ENCODE data around the gene SAG.

SAG gene

DNA sequence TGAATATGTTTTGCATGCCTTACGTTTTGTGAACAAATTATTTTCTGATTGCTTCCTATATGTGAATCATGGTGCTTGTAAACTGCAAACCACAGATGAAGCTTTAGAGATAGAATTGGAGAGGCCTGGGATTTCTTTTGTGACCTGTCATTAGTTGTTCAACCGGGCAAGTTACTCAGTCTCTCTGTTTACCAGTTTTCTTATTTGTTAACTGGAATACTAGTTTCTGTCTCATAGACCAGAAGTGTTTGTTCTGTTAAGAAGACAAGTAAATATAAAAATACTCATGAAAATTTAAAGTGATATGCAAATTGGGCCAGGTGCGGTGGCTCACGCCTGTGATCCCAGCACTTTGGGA, 74.0 kb downstream of the SAG start:
- Histone ChIP-seq H4K8ac (ENCODE audit: low read depth, low read length) (no peak overlapping the region), H2BK15ac (replicated peaks; ENCODE audit: low read depth) (no peak overlapping the region), H3K9ac (ENCODE audit: low read length) (no peak overlapping the region), H3K4me2 (ENCODE audit: low read length) (no peak overlapping the region), H2AK5ac (ENCODE audit: low read length) (no peak overlapping the region), H4K5ac (ENCODE audit: low read length) (no peak overlapping the region), H3K4ac (ENCODE audit: low read depth, low read length) (no peak overlapping the region), H3K36me3 (ENCODE audit: control insufficient read depth, insufficient read depth, low read length) (no peaks in the 10 kb centered on the region), H2BK120ac (ENCODE audit: low read depth, low read length) (no peak overlapping the region), H2BK5ac (ENCODE audit: low read length) (no peak overlapping the region), H3K27me3 (ENCODE audit: insufficient read depth, low read length, poor library complexity) (no peaks in the 10 kb centered on the region), H3K18ac (ENCODE audit: low read length) (no peak overlapping the region), H3K79me2 (ENCODE audit: control insufficient read depth, insufficient read depth, low read length) (no peaks in the 10 kb centered on the region), H3K4me3 (ENCODE audit: low read length) (no peak overlapping the region), H3K56ac (ENCODE audit: low read length) (no peak overlapping the region), H3K4me1 (ENCODE audit: control insufficient read depth, low read depth, low read length) (no peaks in the 10 kb centered on the region), H3K23ac (ENCODE audit: low read length) (no peak overlapping the region), H3K27ac (ENCODE audit: low read depth, low read length) (no peak overlapping the region), H3K79me1 (ENCODE audit: low read length) (peaks cover 5% of the 10 kb centered on the region)
- no peak for DNase-seq
- no CpG with 5 or more reads among the region's 4 CpGs for WGBS (ENCODE audit: extremely low coverage, insufficient coverage, low lambda C conversion rate)

DNA sequence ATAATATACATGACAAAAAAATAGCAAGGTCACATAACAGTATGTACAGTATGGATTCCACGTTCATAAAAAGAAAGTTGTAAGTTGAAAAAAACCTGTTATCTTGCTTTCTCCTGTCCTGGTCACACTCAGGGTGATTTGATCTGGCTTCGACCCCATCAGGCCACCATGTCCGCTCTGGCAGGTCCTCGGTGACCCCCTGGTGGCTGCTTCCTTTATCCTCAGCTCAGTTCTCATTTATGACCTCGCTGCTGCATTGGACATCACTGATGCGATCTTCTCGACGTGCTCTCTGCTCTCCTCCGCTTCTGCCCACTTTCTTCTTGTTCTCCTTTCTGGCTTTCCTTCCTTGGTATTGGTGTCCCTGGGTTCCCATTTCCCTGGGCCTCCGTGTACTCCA, 76.4 kb downstream of the SAG start:
- no peak overlapping the region for H3K27ac ChIP-seq (ENCODE audit: low read depth, low read length)
- H3K79me1 ChIP-seq (ENCODE audit: low read length), result peaks cover 7% of the 10 kb centered on the region
- no peak overlapping the region for H3K4ac ChIP-seq (ENCODE audit: low read depth, low read length)
- no peaks in the 10 kb centered on the region for H3K79me2 ChIP-seq (ENCODE audit: control insufficient read depth, insufficient read depth, low read length)
- no peak overlapping the region for H2AK5ac ChIP-seq (ENCODE audit: low read length)
- no peak overlapping the region for H3K18ac ChIP-seq (ENCODE audit: low read length)
- H4K8ac ChIP-seq (ENCODE audit: low read depth, low read length), result no peak overlapping the region
- H3K23ac ChIP-seq (ENCODE audit: low read length), result no peak overlapping the region
- no CpG with 5 or more reads among the region's 10 CpGs for WGBS (ENCODE audit: extremely low coverage, insufficient coverage, low lambda C conversion rate)
- no peaks in the 10 kb centered on the region for H3K4me1 ChIP-seq (ENCODE audit: control insufficient read depth, low read depth, low read length)
- H4K5ac ChIP-seq (ENCODE audit: low read length), result no peak overlapping the region
- H3K4me3 ChIP-seq (ENCODE audit: low read length), result no peak overlapping the region
- peak; percentile 43 for DNase-seq
- H3K36me3 ChIP-seq (ENCODE audit: control insufficient read depth, insufficient read depth, low read length), result no peaks in the 10 kb centered on the region
- H3K9ac ChIP-seq (ENCODE audit: low read length), result no peak overlapping the region
- no peak overlapping the region for H2BK5ac ChIP-seq (ENCODE audit: low read length)
- H2BK120ac ChIP-seq (ENCODE audit: low read depth, low read length), result no peak overlapping the region
- no peak overlapping the region for H3K4me2 ChIP-seq (ENCODE audit: low read length)
- H2BK15ac ChIP-seq (replicated peaks; ENCODE audit: low read depth), result no peak overlapping the region
- H3K56ac ChIP-seq (ENCODE audit: low read length), result no peak overlapping the region
- no peaks in the 10 kb centered on the region for H3K27me3 ChIP-seq (ENCODE audit: insufficient read depth, low read length, poor library complexity)

DNA sequence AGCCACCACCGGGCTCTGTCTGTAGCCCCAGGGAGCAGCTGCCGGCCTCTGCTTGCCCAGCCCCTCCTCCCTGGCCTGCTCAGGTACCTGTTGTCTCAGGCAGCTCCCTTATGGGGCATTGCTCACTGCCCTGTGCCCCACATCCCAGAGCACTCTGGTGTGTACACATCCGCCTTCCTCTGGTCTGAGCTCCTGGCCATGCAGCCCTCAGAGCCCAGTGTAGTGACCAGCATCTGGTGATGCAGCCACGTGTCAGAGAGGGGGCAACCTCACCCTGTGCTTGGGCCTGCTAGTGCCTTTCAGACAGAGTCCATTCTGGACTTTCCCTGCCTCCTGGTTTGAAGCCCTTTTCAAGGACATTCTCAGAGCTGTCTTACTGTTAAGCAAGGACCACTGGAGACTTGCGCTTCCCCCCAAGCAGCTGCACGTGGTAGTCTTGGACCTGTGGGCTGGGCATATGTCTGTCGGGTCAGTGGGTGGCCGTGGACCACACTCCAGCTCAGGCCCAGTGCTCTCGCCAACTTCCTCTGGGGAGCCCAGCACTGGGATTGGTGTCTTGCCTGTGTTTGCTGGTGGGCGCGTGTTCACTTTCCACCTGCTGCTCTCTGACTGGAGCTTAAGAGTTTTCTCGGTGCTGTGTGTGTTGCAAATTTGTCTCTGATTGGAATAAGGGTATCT, 77.3 kb downstream of the SAG start:
- Histone ChIP-seq H3K4me3 (ENCODE audit: low read length) (no peak overlapping the region), H3K79me1 (ENCODE audit: low read length) (peaks cover 7% of the 10 kb centered on the region), H3K56ac (ENCODE audit: low read length) (no peak overlapping the region), H2AK5ac (ENCODE audit: low read length) (no peak overlapping the region), H3K4ac (ENCODE audit: low read depth, low read length) (no peak overlapping the region), H3K18ac (ENCODE audit: low read length) (no peak overlapping the region), H4K8ac (ENCODE audit: low read depth, low read length) (no peak overlapping the region), H3K4me1 (ENCODE audit: control insufficient read depth, low read depth, low read length) (no peaks in the 10 kb centered on the region), H2BK120ac (ENCODE audit: low read depth, low read length) (no peak overlapping the region), H2BK15ac (replicated peaks; ENCODE audit: low read depth) (no peak overlapping the region), H3K4me2 (ENCODE audit: low read length) (no peak overlapping the region), H3K9ac (ENCODE audit: low read length) (no peak overlapping the region), H3K27ac (ENCODE audit: low read depth, low read length) (no peak overlapping the region), H4K5ac (ENCODE audit: low read length) (no peak overlapping the region), H3K36me3 (ENCODE audit: control insufficient read depth, insufficient read depth, low read length) (no peaks in the 10 kb centered on the region), H2BK5ac (ENCODE audit: low read length) (no peak overlapping the region), H3K23ac (ENCODE audit: low read length) (no peak overlapping the region), H3K79me2 (ENCODE audit: control insufficient read depth, insufficient read depth, low read length) (no peaks in the 10 kb centered on the region), H3K27me3 (ENCODE audit: insufficient read depth, low read length, poor library complexity) (no peaks in the 10 kb centered on the region)
- no CpG with 5 or more reads among the region's 12 CpGs for WGBS (ENCODE audit: extremely low coverage, insufficient coverage, low lambda C conversion rate)
- no peak for DNase-seq

DNA sequence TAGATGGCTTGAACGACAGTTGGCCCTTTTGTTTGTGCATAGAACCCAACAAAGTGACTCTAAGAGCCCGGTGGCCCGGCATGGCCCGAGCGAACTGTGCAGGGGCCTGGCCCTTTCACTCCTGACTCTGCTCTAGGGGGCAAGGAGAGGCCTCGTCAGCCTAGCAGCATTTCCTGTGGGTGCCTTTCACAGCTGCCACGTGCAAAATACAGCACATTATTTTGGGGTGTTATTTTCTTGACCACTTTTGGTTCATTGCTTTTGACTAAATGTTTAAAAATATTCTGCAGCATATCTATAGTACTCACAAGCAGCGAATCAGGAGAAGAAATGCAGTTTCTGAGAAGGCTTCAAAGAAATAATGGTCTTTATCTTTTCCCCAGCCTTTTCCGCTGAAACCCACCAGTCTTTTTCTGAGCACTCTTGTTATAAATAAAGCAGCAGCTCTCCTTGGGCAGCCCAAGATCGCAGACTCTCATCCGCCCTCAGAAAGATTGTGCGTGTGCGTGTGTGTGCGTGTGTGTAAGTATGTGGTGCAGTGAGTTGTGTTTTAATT, 78.0 kb downstream of the SAG start:
- no peak overlapping the region for H3K4me2 ChIP-seq (ENCODE audit: low read length)
- no peak overlapping the region for H3K18ac ChIP-seq (ENCODE audit: low read length)
- no peak overlapping the region for H3K27ac ChIP-seq (ENCODE audit: low read depth, low read length)
- no peak overlapping the region for H2BK5ac ChIP-seq (ENCODE audit: low read length)
- no peak overlapping the region for H3K56ac ChIP-seq (ENCODE audit: low read length)
- no peak overlapping the region for H4K5ac ChIP-seq (ENCODE audit: low read length)
- no peaks in the 10 kb centered on the region for H3K79me2 ChIP-seq (ENCODE audit: control insufficient read depth, insufficient read depth, low read length)
- no peak overlapping the region for H3K23ac ChIP-seq (ENCODE audit: low read length)
- H3K27me3 ChIP-seq (ENCODE audit: insufficient read depth, low read length, poor library complexity), result no peaks in the 10 kb centered on the region
- no peak overlapping the region for H4K8ac ChIP-seq (ENCODE audit: low read depth, low read length)
- DNase-seq, result no peak
- H3K4me3 ChIP-seq (ENCODE audit: low read length), result no peak overlapping the region
- WGBS (ENCODE audit: extremely low coverage, insufficient coverage, low lambda C conversion rate), result no CpG with 5 or more reads among the region's 14 CpGs
- no peak overlapping the region for H2AK5ac ChIP-seq (ENCODE audit: low read length)
- no peaks in the 10 kb centered on the region for H3K36me3 ChIP-seq (ENCODE audit: control insufficient read depth, insufficient read depth, low read length)
- no peak overlapping the region for H2BK15ac ChIP-seq (replicated peaks; ENCODE audit: low read depth)
- peaks cover 7% of the 10 kb centered on the region for H3K79me1 ChIP-seq (ENCODE audit: low read length)
- no peak overlapping the region for H2BK120ac ChIP-seq (ENCODE audit: low read depth, low read length)
- no peaks in the 10 kb centered on the region for H3K4me1 ChIP-seq (ENCODE audit: control insufficient read depth, low read depth, low read length)
- H3K4ac ChIP-seq (ENCODE audit: low read depth, low read length), result no peak overlapping the region
- H3K9ac ChIP-seq (ENCODE audit: low read length), result no peak overlapping the region

DNA sequence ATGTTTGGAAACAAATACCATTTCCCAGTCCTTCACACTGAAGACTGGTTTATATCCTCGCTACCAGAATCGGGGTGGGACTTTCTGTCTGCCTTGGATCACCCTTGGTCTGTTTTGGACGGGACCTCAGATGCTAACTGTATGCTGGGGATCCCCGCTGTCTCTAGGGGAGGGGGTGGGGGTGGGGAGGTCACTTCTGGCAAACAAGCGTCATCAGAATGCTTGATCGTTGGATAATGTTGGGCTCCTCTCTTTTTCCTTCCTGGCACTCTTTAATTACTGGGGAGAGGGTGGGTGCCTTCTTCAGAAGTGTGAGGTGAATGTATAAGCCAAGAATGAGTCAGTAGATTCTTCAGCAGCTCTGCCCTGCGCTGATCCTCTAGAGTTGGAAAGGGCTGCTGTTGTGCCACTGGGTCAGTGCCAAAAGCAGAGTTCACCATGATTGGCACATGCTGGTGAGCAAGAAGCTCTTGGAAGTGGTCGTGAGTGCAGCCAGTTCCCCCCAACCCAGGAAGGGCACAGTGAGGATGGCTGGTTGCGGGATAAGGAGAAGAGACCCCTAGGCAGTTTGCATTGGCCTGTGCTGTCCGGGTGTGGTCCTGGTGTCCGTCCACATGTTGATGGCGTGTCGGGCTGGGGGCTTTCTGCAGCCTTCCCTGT, 78.9 kb downstream of the SAG start:
- Histone ChIP-seq H3K4me3 (ENCODE audit: low read length) (no peak overlapping the region), H3K79me1 (ENCODE audit: low read length) (peaks cover 6% of the 10 kb centered on the region), H3K27ac (ENCODE audit: low read depth, low read length) (no peak overlapping the region), H2BK15ac (replicated peaks; ENCODE audit: low read depth) (no peak overlapping the region), H4K5ac (ENCODE audit: low read length) (no peak overlapping the region), H3K36me3 (ENCODE audit: control insufficient read depth, insufficient read depth, low read length) (no peaks in the 10 kb centered on the region), H2BK5ac (ENCODE audit: low read length) (no peak overlapping the region), H3K18ac (ENCODE audit: low read length) (no peak overlapping the region), H4K8ac (ENCODE audit: low read depth, low read length) (no peak overlapping the region), H2AK5ac (ENCODE audit: low read length) (no peak overlapping the region), H3K4me2 (ENCODE audit: low read length) (no peak overlapping the region), H2BK120ac (ENCODE audit: low read depth, low read length) (no peak overlapping the region), H3K23ac (ENCODE audit: low read length) (no peak overlapping the region), H3K4me1 (ENCODE audit: control insufficient read depth, low read depth, low read length) (no peaks in the 10 kb centered on the region), H3K56ac (ENCODE audit: low read length) (no peak overlapping the region), H3K79me2 (ENCODE audit: control insufficient read depth, insufficient read depth, low read length) (no peaks in the 10 kb centered on the region), H3K4ac (ENCODE audit: low read depth, low read length) (no peak overlapping the region), H3K9ac (ENCODE audit: low read length) (no peak overlapping the region), H3K27me3 (ENCODE audit: insufficient read depth, low read length, poor library complexity) (no peaks in the 10 kb centered on the region)
- no peak for DNase-seq
- no CpG with 5 or more reads among the region's 13 CpGs for WGBS (ENCODE audit: extremely low coverage, insufficient coverage, low lambda C conversion rate)
